Tibial nerve (tissue), 4 donors: ENCODE results near the gene LDAH. TPM values are rescaled to one million over a fixed set of nuclear protein-coding genes. Genes with fewer than 3 reads are reported as not detected.

ENCODE experiments used
- DNase-seq, 2 donors: peaks; one replicate each; pipeline ENCODE4 v3.0.0-alpha.2; 2019; ENCODE audit warnings: low spot score in 2 of 2
- H3K27ac ChIP-seq, 4 donors: fragments of 200-600 bp; sonication (generic) in 3 of 4; one replicate each; pipeline ENCODE4 v1.5.1; 2017 to 2019; ENCODE audit warnings: mild to moderate bottlenecking in 1 of 4
- H3K27me3 ChIP-seq, 2 donors: fragments of 200-600 bp; sonication (generic) in 1 of 2; one replicate each; pipeline versions ENCODE4 v1.5.1 to v1.6.0; 2017 to 2019
- H3K36me3 ChIP-seq, 3 donors: fragments of 200-600 bp; sonication (generic); one replicate each; pipeline ENCODE4 v1.5.1; 2018 to 2019
- H3K4me1 ChIP-seq, 4 donors: fragments of 200-600 bp; sonication (generic) in 3 of 4; one replicate each; pipeline ENCODE4 v1.5.1; 2017 to 2019
- H3K4me3 ChIP-seq, 4 donors: fragments of 200-600 bp; sonication (generic) in 3 of 4; one replicate each; pipeline ENCODE4 v1.5.1; 2017 to 2019; ENCODE audit warnings: mild to moderate bottlenecking in 1 of 4, moderate library complexity in 1 of 4
- H3K9me3 ChIP-seq, 4 donors: fragments of 200-600 bp; sonication (generic) in 3 of 4; one replicate each; pipeline ENCODE4 v1.5.1; 2017 to 2019
- CTCF ChIP-seq, 5 experiments: fragments of 200-600 bp in 3 of 5; fragments of 450-650 bp in 2 of 5; sonication (generic) in 3 of 5; IDR thresholded peaks; one replicate each; pipeline ENCODE4 v1.5.1; 2016 to 2019; ENCODE audit warnings: antibody characterized with exemption in 5 of 5, mild to moderate bottlenecking in 3 of 5, moderate library complexity in 2 of 5
- EP300 ChIP-seq, 2 donors: sonication (generic); formaldehyde crosslinking; IDR thresholded peaks; one replicate each; pipeline ENCODE4 v1.6.1; 2017; ENCODE audit warnings: antibody characterized with exemption in 2 of 2, mild to moderate bottlenecking in 1 of 2
- POLR2A ChIP-seq, 2 donors: fragments of 450-650 bp; IDR thresholded peaks; one replicate each; pipeline ENCODE4 v1.6.1; 2017; ENCODE audit warnings: antibody characterized with exemption in 2 of 2, mild to moderate bottlenecking in 2 of 2, moderate library complexity in 2 of 2
- WGBS, 2 donors: methylation state at CpG; one replicate each; pipeline ENCODE4 v1.1.5; 2018; 5-methylcytosine and 5-hydroxymethylcytosine counted together
- total RNA-seq, 4 donors: library from RNA; depleted of rRNA; stranded (reverse); fragments of >200 nt; gene quantifications; one replicate each; pipeline ENCODE4 v1.1.0, GENCODE V29; 2016

The LDAH gene
- total RNA-seq, result 10 to 100 TPM; 13.4 to 27.1 (median 15.7) TPM

GRCh38 chr2:20822535-20823490, at the start of gene LDAH:
Gene LDAH, minus strand, starts transcription at chr2:20823101. Its CDS starts 21,638 bp downstream, at chr2:20801463.
- TF ChIP-seq EP300 (IDR thresholded peaks at IDR 0.05), result peak; percentile 54 to 95
- no peak for TF ChIP-seq CTCF (IDR thresholded peaks at IDR 0.05)
- peak; percentile 44 to 55 for TF ChIP-seq POLR2A (IDR thresholded peaks at IDR 0.05)
- Histone ChIP-seq H3K9me3 (no peaks in the 10 kb centered on the region), H3K4me1 (peaks cover 0 to 8% (median 3%) of the 10 kb centered on the region in 4 donors), H3K36me3 (no peaks in the 10 kb centered on the region), H3K4me3 (peak within 1 kb of the TSS; percentile 49 to 86 (median 68)), H3K27ac (peak within 1 kb of the TSS; percentile 44 to 94 (median 88)), H3K27me3 (no peaks in the 10 kb centered on the region)
- 1% methylated on average over 30 to 46 of the region's 46 CpGs for WGBS, 2 donors
- DNase-seq, result peak; percentile 77 to 88

GRCh38 chr2:20868377-20868776, 45.5 kb upstream of the LDAH start:
- Histone ChIP-seq H3K27ac (no peak overlapping the region), H3K4me3 (no peak overlapping the region), H3K36me3 (no peaks in the 10 kb centered on the region), H3K9me3 (peaks cover 0 to 5% (median 2%) of the 10 kb centered on the region in 4 donors), H3K4me1 (no peaks in the 10 kb centered on the region), H3K27me3 (no peaks in the 10 kb centered on the region)
- DNase-seq, result no peak
- WGBS, 2 donors, result 39 to 46% methylated on average over 2 of the region's 2 CpGs
- TF ChIP-seq POLR2A (IDR thresholded peaks at IDR 0.05) (no peak), EP300 (IDR thresholded peaks at IDR 0.05) (no peak), CTCF (IDR thresholded peaks at IDR 0.05) (no peak)

GRCh38 chr2:20862850-20863249, 39.9 kb upstream of the LDAH start:
- H3K4me3 ChIP-seq, result no peak overlapping the region
- 73 to 76% methylated on average over 6 of the region's 6 CpGs for WGBS, 2 donors
- no peaks in the 10 kb centered on the region for H3K27me3 ChIP-seq
- no peak for DNase-seq
- TF ChIP-seq CTCF (IDR thresholded peaks at IDR 0.05) (no peak), EP300 (IDR thresholded peaks at IDR 0.05) (no peak), POLR2A (IDR thresholded peaks at IDR 0.05) (no peak)
- H3K9me3 ChIP-seq, result peaks cover 0 to 5% (median 2%) of the 10 kb centered on the region in 4 donors
- no peaks in the 10 kb centered on the region for H3K36me3 ChIP-seq
- H3K27ac ChIP-seq, result no peak overlapping the region
- peaks cover 0 to 5% (median 0%) of the 10 kb centered on the region in 4 donors for H3K4me1 ChIP-seq

- Histone ChIP-seq H3K9me3 (no peaks in the 10 kb centered on the region), H3K36me3 (no peaks in the 10 kb centered on the region), H3K27ac (peak overlapping the region in 1 of 4 donors; percentile 3), H3K27me3 (no peaks in the 10 kb centered on the region), H3K4me3 (no peak overlapping the region), H3K4me1 (no peaks in the 10 kb centered on the region)
- no peak for TF ChIP-seq EP300 (IDR thresholded peaks at IDR 0.05)
- TF ChIP-seq POLR2A (IDR thresholded peaks at IDR 0.05), result no peak
- TF ChIP-seq CTCF (IDR thresholded peaks at IDR 0.05), result no peak
- no peak for DNase-seq
- WGBS, 2 donors, result 80 to 84% methylated on average over 4 of the region's 4 CpGs
These were observed 32.6 kb upstream of the LDAH start for GRCh38 chr2:20855456-20855855.

- Histone ChIP-seq H3K4me1 (no peaks in the 10 kb centered on the region), H3K27me3 (no peaks in the 10 kb centered on the region), H3K4me3 (no peak overlapping the region), H3K9me3 (no peaks in the 10 kb centered on the region), H3K36me3 (no peaks in the 10 kb centered on the region), H3K27ac (no peak overlapping the region)
- WGBS, 2 donors, result 71 to 75% methylated on average over 3 of the region's 3 CpGs
- TF ChIP-seq EP300 (IDR thresholded peaks at IDR 0.05) (no peak), CTCF (IDR thresholded peaks at IDR 0.05) (no peak), POLR2A (IDR thresholded peaks at IDR 0.05) (no peak)
- no peak for DNase-seq
These were observed 29.8 kb upstream of the LDAH start for GRCh38 chr2:20852670-20853069.
